ENCODE measurements around the gene SUMF1.

SUMF1 gene

GRCh38 chr3:4497005-4497692 lies 30.1 kb upstream of the SUMF1 start:
- DNase-seq, result no peak

- no peak for DNase-seq
These were observed 29.0 kb upstream of the SUMF1 start for GRCh38 chr3:4496087-4496452.

- DNase-seq, result no peak
These were observed 28.4 kb upstream of the SUMF1 start for GRCh38 chr3:4495294-4496086.

- no peak for DNase-seq
These were observed 27.8 kb upstream of the SUMF1 start for GRCh38 chr3:4494895-4495264.

GRCh38 chr3:4493941-4494894 lies 27.1 kb upstream of the SUMF1 start:
- DNase-seq, result peak; percentile 66

- peak; percentile 98 for DNase-seq
These were observed 26.2 kb upstream of the SUMF1 start, which contains the start of gene ITPR1 for GRCh38 chr3:4493014-4493940. TSS of gene ITPR1 (plus strand) at chr3:4493348. CDS start at chr3:4516492, 23,144 bp downstream.

- DNase-seq, result peak; percentile 72
These were observed 25.3 kb upstream of the SUMF1 start for GRCh38 chr3:4492208-4493013.

GRCh38 chr3:4491855-4492207 lies 24.8 kb upstream of the SUMF1 start:
- no peak for DNase-seq

GRCh38 chr3:4478261-4478660 lies 11.2 kb upstream of the SUMF1 start:
- no peak for DNase-seq

GRCh38 chr3:4476496-4476895 lies 9.4 kb upstream of the SUMF1 start:
- no peak for DNase-seq

- DNase-seq, result no peak
These were observed 8.7 kb upstream of the SUMF1 start for GRCh38 chr3:4475804-4476203.

GRCh38 chr3:4474683-4475490 lies 7.8 kb upstream of the SUMF1 start:
- DNase-seq, result peak; percentile 42

GRCh38 chr3:4472766-4473165 lies 5.7 kb upstream of the SUMF1 start:
- no peak for DNase-seq

- no peak for DNase-seq
These were observed 5.2 kb upstream of the SUMF1 start for GRCh38 chr3:4472312-4472711.

- DNase-seq, result no peak
These were observed 4.8 kb upstream of the SUMF1 start for GRCh38 chr3:4471907-4472306.

GRCh38 chr3:4467522-4467867 lies 426 bp upstream of the SUMF1 start:
- DNase-seq, result no peak

- DNase-seq, result no peak
These were observed 2.5 kb downstream of the SUMF1 start for GRCh38 chr3:4464576-4464975.

GRCh38 chr3:4462369-4463040 lies 4.6 kb downstream of the SUMF1 start:
- DNase-seq, result no peak

- DNase-seq, result no peak
These were observed 5.5 kb downstream of the SUMF1 start for GRCh38 chr3:4461468-4462090.

- no peak for DNase-seq
These were observed 6.7 kb downstream of the SUMF1 start for GRCh38 chr3:4460334-4460733.
